Daoy (cell line): ENCODE results near the gene GNG7. TPM values are rescaled to one million over a fixed set of nuclear protein-coding genes. Genes with fewer than 3 reads are reported as not detected.
"Not testable (repeated sequence)": the region's sequence is repeated elsewhere in the genome, so short reads cannot be mapped to it uniquely, and the experiment has no call there.

ENCODE experiments used
- DNase-seq: peaks from one replicate; pipeline ENCODE4 v3.0.0-alpha.2; 2015; ENCODE audit warnings: low read depth
- total RNA-seq: library from RNA; depleted of rRNA; stranded (reverse); fragments of >200 nt; shearing (Covaris generic); gene quantifications from 2 replicates; pipeline ENCODE4 v1.2.3, GENCODE V29; 2014

GNG7 gene
- total RNA-seq, 1 experiment from 2014 or later, result 0.23 TPM

DNA sequence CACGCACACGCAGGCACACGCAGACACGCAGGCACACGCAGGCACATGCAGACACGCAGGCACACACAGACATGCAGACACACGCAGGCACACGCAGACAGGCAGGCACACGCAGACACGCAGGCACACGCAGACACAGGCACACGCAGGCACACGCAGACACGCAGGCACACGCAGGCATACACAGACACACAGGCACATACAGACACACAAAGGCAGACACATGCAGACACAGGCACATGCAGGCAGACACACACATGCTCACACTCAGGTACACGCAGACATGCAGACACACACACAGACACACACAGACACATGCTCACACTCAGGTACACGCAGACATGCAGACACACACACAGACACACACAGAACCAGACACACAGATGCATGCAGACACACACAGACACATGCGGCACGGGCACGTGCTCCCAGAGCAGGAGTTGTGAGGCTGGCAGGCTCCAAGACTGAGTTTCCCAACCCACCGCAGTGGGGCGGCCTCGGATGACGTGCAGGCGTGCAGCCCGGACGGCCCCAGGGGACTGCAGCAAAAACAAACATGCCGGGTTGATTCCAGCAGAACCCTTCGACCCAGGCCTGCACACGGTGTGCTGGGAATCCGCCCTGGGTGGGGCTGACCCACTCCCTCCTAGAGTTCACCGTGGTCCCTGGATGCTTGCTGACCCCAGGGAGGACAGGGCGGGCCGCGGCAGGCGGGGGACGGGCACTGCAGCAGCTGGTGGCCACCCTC lies 126.6 kb downstream of the GNG7 start:
- peak; percentile 76 for DNase-seq

DNA sequence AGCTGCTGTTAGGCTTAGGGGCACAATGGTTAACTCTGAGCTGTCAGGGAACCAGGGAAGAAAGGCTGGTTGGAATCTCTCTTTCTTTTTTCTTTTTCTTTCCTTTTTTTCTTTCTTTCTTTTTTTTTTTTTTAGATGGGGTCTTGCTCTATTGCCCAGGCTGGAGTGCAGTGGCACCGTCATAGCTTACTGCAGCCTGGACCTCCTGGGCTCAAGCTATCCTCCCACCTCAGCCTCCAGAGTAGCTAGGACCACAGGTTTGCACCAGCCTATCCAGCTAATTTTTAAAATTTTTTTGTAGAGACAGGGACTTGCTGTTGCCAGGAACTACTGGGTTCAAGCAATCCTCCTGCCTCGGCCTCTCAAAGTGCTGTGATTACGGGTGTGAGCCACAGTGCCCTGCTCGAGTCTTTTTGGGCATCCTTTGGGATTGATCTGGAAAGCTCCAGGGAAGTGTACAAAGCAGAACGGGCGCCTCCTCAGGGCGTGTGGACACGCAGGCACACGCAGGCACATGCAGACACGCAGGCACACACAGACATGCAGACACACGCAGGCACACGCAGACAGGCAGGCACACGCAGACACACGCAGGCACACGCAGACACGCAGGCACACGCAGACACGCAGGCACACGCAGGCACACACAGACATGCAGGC lies 127.4 kb downstream of the GNG7 start:
- DNase-seq, result no peak

DNA sequence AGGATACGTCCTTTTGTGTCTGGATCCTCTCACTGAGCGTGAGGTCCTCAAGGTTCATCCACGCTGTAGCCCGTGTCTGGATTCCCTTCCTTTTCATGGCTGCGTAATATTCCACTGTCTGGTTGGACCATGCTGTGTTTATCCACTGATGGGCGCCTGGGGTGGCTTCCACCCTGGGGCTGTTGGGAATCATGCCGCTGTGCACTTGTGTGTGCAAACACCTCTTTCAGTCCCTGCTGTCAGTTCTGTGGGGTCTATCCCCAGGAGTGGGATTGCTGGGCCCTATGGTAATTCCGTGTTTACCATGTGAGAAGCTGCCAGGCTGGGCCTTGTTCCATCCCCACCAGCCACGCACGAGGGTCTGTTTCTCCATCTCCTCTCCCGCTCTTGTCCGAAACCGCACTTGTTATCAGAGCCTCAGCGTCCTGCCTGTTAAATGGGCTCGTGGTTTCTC lies 128.0 kb downstream of the GNG7 start:
- no peak for DNase-seq

DNA sequence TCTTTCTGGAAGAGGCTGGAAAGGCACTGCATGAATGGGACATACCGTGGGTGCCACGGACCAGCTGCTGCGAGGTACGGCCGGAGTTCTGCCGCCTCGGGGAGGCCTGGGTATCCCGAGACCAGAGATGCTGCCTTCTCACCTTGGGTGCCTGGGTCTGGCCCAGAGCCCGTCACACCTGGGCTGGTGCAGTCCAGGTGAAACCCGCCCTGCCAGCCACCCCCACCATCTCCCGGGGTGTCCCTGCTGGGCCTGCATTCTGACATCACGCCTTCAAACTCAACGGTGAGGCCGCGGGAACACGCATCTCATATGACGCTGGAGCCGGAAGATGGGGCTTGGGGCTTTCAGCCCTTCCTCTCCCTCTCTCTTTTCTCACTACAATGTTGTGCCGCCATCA lies 128.6 kb downstream of the GNG7 start:
- DNase-seq, result no peak

DNA sequence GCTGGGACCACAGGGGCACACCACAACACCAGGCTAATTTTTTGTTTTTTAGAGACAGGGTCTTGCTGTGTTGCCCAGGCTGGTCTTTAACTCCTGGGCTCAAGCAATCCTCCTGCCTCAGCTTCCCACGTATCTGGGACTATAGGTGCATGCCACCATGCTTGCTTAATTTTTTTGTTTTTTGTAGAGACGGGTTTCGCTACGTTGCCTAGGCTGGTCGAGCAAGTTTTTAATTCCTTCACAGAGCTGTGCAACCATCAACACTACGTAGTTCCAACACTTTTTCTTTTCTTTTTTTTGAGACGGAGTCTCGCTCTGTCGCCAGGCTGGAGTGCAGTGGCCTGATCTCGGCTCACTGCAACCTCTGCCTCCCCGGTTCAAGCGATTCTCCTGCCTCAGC lies 130.3 kb downstream of the GNG7 start:
- not testable (repeated sequence) for DNase-seq

DNA sequence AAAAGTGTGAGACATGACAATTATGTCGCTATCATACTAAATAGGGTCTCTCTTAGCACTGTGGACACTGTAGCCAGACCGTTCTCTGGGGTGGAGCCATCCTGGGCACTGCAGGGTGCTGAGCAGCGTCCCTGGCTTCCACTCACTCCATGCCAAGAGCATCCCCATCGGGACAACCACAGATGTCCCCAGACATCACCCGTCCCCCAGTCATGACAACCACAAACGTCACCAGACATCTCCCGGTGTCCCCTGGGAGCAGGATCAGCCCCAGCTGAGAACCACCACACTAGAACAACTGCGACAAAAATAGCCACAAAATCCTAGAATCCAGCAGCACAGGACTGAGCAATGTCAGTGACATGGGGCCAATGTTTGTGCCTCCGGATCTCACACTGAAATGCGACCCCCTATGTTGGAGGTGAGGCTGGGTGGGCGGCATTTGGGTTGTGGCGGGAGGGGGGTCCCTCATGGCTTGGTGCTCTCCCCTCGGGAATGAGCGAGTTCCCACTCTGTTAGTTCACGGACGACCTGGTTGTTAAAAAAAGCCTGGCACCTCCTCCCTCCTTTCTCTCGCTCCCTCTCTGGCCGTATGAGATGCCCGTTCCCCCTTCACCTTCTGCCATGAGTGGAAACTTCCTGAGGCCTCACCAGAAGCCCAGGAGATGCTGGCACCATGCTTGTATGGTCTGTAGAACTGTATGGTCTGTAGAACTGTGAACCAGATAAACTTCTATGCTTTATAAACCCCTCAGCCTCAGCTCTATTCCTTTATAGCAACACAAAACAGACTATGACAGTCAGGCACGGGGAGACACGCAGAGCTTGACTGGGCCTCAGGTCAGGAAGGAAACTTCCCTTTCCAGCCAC lies 132.7 kb downstream of the GNG7 start:
- no peak for DNase-seq

DNA sequence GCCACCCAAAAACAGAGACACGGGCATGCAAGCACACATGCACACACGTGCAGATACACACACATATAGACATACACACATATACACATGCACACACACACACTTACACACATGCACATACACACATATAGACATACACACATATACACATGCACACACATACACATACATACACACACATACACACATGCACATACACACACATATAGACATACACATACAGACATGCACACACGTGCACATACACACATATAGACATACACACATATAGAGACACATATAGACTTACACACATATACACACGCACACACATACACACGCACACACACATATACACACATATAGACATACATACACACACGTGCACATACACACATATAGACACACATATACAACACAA lies 134.5 kb downstream of the GNG7 start:
- no peak for DNase-seq

DNA sequence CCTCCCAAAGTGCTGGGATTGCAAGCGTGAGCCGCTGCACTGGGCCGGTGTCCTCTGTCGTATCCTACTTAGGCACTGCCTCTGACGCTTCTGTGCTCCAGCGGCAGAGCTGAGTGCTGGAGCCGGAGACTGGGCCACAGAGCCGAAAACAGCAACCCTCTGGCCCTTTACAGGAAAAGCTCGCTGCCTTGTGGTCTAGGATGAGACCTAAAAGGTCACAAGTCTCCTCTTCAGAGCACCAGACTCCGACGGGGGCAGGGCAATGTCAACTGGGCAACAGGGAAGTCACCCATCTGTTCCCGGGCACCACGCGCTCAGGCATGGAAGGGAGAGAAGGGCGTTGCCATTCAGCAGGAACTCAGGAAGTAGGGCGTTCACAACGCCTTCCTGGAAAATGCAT lies 134.9 kb downstream of the GNG7 start:
- no peak for DNase-seq

DNA sequence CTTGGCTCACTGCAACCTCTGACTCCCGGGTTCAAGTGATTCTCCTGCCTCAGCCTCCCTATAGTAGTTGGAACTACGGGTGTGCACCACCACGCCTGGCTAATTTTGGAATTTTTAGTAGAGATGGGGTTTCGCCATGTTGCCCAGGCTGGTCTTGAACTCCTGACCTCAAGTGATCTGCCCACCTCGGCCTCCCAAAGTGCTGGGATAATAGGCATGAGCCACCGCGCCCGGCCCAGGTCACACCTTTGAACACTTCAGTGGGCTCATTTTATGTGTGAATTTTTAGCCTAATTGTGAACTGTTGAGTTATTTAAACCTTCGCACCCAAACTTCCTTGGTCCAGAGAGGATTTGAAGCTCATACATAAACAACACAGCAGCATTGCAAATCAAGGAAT lies 138.9 kb downstream of the GNG7 start:
- not testable (repeated sequence) for DNase-seq

DNA sequence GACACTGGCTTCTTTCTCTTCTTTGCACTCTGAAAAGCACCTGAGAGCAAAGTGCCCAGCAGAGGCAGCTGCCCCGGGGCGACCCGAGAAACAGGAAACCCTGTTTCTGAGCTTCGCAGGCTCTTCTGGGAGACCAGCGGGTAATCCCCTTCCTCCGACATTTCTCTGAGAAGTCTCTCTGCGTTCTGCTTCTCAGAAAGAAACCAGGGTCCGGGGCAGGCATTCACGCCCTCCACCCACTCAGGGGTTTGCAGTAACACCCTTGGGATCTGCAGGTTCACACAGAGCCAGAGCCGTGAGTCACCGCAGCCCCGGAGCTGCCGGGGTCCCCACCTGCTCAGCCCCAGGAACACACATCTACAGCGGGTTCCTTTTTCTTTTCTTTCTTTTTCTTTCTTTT lies 140.6 kb downstream of the GNG7 start:
- no peak for DNase-seq

DNA sequence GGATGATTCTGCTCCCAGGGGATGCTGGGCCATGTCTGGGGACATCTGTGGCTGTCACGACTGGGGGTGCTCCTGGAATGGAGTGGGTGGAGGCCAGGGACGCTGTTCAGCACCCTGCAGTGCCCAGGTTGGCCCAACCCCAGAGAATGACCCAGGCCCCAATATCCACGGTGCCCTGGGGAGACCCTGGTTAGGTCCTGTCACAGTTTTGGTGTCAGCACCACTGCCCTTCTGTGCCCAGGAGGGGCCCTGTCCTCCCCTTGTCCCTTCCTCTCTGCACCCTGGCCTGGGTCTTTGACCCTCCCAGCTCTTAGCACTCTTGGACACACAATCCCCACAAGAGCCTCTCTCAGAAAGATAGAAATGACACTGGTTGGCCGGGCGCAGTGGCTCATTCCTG lies 141.3 kb downstream of the GNG7 start:
- no peak for DNase-seq

DNA sequence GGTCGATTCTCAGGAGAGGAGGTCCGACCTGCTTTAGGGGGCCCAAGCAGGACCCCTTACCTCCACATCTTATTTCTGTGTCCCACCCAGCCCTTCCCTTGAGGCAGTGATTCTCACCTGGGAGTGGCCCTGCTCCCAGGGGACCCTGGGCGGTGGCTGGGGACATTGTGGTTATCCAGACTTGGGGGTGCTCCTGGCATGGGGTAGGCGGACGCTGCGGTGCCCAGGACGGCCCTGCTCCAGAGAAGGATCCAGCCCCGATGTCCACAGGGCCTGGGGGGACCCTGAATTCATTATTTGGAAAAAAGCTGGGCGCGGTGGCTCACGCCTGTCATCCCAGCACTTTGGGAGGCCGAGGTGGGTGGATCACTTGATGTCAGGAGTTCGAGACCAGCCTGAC lies 142.1 kb downstream of the GNG7 start:
- DNase-seq, result no peak

DNA sequence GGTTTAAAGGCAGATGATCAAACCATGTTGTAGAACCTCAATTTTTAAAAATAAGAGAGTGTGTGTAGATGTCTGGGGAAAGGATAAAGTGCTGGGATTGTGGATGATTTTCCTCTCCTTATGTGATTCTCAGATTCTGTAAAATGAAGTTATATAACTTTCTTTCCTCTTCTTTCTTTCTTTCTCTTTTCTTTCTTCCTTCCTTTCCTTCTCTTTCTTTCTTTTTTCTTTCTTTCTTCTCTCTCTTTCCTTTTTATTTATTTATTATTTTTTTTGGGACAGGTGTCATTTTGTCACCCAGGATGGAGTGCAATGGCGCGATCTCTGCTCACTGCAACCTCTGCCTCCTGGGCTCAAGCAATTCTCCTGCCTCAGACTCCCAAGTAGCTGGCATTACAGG lies 144.0 kb downstream of the GNG7 start:
- DNase-seq, result no peak

DNA sequence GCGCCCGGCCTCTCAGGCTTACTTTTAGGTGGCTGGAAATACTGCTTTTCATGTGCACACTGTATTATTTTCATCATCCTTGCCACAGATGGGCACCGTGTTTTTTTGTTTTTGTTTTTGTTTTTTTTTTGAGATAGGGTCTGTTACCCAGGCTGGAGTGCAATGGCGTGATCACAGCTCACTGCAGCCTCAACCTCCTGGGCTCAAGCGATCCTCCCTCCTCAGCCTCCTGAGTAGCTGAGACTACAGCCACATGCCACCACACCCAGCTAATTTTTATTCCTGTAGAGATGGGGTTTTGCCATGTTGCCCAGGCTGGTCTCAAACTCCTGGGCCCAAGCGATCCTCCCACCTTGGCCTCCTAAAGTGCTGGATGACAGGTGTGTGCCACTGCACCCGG lies 144.4 kb downstream of the GNG7 start:
- DNase-seq, result not testable (repeated sequence)

DNA sequence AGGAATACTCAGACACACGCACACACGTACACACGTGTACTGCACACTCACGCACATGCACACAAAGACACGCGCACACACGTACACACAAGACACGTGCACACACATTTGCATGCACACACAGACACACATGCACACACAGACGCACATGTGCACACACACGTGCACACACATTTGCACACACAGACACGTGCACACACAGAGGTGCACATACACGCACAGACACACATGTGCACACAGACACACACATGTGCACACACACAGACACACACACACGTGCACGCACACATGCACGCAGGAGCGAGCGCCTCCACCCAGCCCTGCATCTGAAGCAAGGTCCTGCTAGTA lies 145.4 kb downstream of the GNG7 start:
- DNase-seq, result no peak

DNA sequence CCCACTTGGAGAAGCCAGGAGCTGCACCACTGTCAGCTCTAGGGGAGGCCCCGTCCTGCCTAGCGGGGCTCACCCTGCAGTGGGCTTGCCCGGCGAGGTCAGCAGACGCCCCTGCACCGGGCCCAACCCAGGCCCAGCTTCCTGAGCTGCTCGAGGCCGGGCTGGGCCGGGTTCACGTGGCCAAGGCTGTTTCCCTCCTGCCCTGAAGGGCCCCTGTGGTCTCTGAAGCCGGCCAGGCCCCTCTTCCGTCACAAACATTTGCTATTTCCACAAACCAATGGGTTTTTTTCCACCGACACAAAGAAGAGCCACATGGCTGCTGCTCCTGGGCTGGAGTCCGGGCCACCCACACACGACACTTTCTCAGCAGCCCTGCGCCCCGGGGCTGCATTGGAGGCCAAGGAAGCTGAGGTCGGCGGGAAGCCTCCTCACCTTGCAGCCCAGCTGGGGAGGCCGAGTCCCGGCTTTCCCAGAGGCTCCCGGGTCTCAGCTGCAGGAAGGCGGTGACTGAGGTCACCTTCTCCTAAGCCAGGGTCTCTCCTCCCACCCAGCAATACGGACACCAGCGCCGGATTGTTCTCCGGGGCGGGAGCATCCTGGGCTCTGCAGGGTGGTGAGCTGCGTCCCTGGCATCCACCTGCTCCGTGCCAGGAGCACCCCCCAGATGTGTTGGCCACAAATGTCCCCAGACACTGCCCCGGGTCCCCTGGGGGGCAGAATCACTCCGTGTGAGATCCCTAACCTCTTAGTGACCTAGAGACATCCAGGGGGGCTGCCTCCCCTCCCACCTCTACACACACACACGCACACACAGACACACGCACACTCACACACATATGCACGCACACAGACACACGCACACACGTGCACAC lies 146.0 kb downstream of the GNG7 start:
- no peak for DNase-seq

DNA sequence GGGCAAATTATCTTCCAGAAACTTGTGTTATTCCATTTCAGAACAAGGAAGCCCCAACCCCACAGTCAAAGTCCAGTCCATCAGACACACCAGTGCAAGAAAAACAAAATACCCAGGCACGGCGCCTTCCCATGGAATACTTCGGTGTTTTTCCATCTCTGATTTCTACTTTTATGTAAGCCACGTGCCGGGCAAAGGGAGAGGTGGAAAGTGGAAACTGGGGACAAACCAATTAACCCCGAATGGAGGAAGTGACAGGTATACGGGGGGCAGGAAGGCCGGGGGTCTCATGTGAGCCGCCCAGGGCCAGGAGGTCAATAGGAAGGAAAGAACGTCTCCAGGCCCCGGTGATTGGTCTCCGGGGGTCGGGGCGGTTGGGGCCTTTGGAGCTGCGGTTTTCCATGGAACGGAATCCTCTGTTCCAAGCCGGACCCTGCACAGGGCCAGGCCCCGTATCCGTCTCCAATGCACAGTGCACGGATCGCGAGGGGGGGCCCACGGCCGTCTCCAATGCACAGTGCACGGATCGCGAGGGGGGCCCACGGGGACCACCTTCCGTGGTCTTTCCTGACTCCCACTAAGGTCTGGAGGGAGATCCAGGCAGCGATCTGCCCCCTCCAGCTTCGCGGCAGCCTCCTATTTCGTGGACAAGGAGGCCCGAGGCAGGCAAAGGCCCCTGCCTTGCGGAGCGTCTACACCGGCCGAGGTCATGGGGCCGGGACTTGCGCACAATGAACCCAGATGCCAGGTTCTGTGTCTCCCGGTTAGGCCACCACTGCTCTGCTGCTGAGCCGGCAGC lies 146.9 kb downstream of the GNG7 start:
- DNase-seq, result no peak

DNA sequence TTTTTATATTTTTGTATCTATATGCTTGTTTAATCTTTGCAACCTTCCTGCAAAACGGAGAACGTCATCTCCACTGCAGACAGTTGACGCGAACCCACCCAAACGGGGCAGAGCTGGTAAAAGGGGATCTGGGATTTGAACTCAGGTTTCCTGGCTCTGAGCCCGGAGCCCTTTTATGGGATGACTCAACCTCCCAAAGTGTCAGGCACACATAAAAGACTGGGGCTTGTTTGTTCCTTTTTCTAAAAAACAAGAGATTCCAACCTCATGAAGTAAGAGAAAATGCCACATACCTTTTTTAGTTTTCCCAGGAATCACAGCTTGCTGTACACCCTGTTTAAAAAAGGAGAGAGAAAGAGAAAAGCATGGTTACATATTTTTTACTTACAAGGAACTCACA lies 147.6 kb downstream of the GNG7 start:
- peak; percentile 50 for DNase-seq

DNA sequence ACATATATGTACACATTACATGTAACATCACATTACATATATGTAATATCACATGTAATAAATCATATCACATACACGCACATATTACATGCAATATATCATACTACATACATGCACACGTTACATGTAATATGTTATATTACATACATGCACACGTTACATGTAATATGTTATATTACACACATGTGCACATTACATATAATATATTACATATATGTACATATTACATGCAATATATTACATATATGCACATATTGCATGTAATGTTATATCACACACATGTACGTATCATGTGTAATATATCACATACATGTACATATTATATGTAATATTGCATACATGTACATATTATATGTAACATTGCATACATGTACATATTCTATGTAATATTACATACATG lies 149.0 kb downstream of the GNG7 start:
- no peak for DNase-seq

DNA sequence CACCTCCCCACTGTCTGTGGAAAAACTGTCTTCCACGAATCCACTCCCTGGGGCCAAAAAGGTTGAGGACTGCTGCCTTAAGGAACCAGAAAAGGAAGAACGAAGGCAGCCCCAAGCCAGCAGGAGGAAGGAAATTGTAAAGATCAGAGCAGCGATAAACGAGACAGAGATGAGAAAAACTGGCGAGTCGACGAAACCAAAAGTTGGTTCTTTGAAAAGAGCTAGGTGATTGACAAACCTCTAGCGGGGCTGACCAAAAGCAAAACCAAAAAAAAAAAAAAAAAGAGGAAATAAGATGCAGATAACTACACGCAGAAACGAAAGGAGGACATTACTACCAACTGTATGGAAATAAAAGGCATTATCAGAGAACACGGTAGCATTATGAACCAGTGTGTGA lies 149.6 kb downstream of the GNG7 start:
- peak; percentile 44 for DNase-seq

DNA sequence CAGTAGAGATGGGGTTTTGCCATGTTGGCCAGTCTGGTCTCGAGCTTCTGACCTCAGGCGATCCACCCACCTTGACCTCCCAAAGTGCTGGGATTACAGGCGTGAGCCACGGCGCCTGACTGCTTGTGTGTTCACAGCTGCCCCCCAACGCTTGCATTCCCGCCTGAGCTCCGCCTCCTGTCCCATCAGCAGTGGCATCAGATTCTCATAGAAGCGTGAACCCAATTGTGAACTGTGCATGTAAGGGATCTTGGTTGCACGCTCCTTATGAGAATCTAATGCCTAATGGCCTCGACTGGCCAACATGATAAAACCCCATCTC lies 150.7 kb downstream of the GNG7 start:
- no peak for DNase-seq
